Endodermal cell (in vitro differentiated cells): ENCODE data around the gene SNTB2. TPM values are rescaled to one million over a fixed set of nuclear protein-coding genes. Genes with fewer than 3 reads are reported as not detected.

ENCODE experiments used
- DNase-seq: peaks from one replicate; pipeline ENCODE4 v3.0.0-alpha.2; 2017
- H3K27ac ChIP-seq: 2 replicates; pipeline ENCODE4 v1.5.1; 2013; ENCODE audit warnings: mild to moderate bottlenecking, low read depth, low read length, moderate library complexity
- H3K27me3 ChIP-seq: 2 replicates; pipeline ENCODE4 v1.6.1; 2013; ENCODE audit warnings: mild to moderate bottlenecking, low read length, moderate library complexity; ENCODE audit not compliant: insufficient read depth, control insufficient read depth, poor library complexity, severe bottlenecking
- H3K36me3 ChIP-seq: 2 replicates; pipeline ENCODE4 v1.7.0; 2013; ENCODE audit warnings: mild to moderate bottlenecking, low read length, moderate library complexity; ENCODE audit not compliant: control insufficient read depth, insufficient read depth
- H3K4me1 ChIP-seq: one replicate; pipeline ENCODE4 v1.7.0; 2013; ENCODE audit warnings: low read length; ENCODE audit not compliant: control insufficient read depth, insufficient read depth
- H3K4me3 ChIP-seq: 2 replicates; pipeline ENCODE4 v1.5.1; 2013; ENCODE audit warnings: mild to moderate bottlenecking, low read length, moderate library complexity
- H3K9ac ChIP-seq: 2 replicates; pipeline ENCODE4 v1.6.1; 2013; ENCODE audit warnings: mild to moderate bottlenecking, low read length, moderate library complexity; ENCODE audit not compliant: poor library complexity, severe bottlenecking; ENCODE audit errors: extremely low read depth
- H3K9me3 ChIP-seq: 2 replicates; pipeline ENCODE4 v1.6.1; 2013; ENCODE audit warnings: mild to moderate bottlenecking, low read length, moderate library complexity; ENCODE audit not compliant: control insufficient read depth
- H3K27ac Mint-ChIP-seq: 2 replicates; pipeline ENCODE4 v1.8.0; 2020; ENCODE audit warnings: mixed read lengths
- H3K27me3 Mint-ChIP-seq: 2 replicates; pipeline ENCODE4 v1.8.0; 2021; ENCODE audit warnings: mild to moderate bottlenecking, mixed read lengths; ENCODE audit not compliant: insufficient read depth
- H3K36me3 Mint-ChIP-seq: 2 replicates; pipeline ENCODE4 v1.8.0; 2020; ENCODE audit warnings: low read depth, mixed read lengths
- H3K4me1 Mint-ChIP-seq: 2 replicates; pipeline ENCODE4 v1.8.0; 2020; ENCODE audit warnings: mixed read lengths
- H3K4me3 Mint-ChIP-seq: 2 replicates; pipeline ENCODE4 v1.8.0; 2020; ENCODE audit warnings: mild to moderate bottlenecking, moderate library complexity, mixed read lengths
- H3K9me3 Mint-ChIP-seq: 2 replicates; pipeline ENCODE4 v1.8.0; 2020; ENCODE audit warnings: mild to moderate bottlenecking, mixed read lengths
- WGBS, 2 experiments: methylation state at CpG; one replicate each; pipeline versions ENCODE4 v1.1.5 to v1.1.7; 2013; ENCODE audit warnings: missing lambda C conversion rate in 2 of 2, mixed read lengths in 1 of 2; ENCODE audit not compliant: insufficient coverage in 1 of 2, insufficient read length in 1 of 2; 5-methylcytosine and 5-hydroxymethylcytosine counted together
- total RNA-seq, 2 donors: library from RNA; stranded (reverse); fragmentation: NEBNext Ultra II Directional in 1 of 2; extraction: Animal tissue kit (Norgen Biotek cat#: 25700) in 1 of 2; gene quantifications; 2 replicates in 1 of 2; 3 replicates in 1 of 2; pipeline ENCODE4 v1.2.1, GENCODE V29; 2021
- TF ChIP-seq, protein P1 (sequence below): fragments of 200-600 bp; sonication (generic); conservative IDR thresholded peaks from 2 replicates; pipeline ENCODE4 v1.5.0; 2021; ENCODE audit warnings: antibody characterized with exemption, mild to moderate bottlenecking

The SNTB2 gene
- total RNA-seq, 2 donors from 2014 or later: 15.4 to 24.1 TPM

DNA sequence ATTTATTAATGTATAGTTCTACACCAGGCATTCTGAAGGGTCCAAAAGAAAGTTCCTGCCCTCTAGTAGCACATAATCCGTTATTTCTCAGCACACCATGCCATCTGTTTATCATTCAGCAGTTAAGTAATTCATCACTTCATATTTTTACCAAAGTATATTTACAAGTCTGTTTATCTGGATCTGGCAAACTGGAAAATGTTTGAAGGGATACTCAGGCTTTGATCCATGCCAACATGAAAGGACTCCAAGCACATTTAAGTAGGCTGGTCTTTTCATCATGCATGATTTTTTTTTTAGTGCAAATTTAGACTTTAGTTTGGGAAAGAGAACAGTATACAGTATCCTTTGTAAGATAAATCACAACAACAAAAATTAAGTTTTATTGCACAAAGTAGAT, 120.1 kb downstream of the SNTB2 start:
- H3K27me3 Mint-ChIP-seq: no peaks in the 10 kb centered on the region
- H3K36me3 ChIP-seq: no peaks in the 10 kb centered on the region
- H3K4me3 Mint-ChIP-seq: no peak overlapping the region
- no peak overlapping the region for H3K27ac ChIP-seq
- no peaks in the 10 kb centered on the region for H3K9me3 Mint-ChIP-seq
- DNase-seq: no peak
- no peak overlapping the region for H3K4me3 ChIP-seq
- TF ChIP-seq, protein P1, sequence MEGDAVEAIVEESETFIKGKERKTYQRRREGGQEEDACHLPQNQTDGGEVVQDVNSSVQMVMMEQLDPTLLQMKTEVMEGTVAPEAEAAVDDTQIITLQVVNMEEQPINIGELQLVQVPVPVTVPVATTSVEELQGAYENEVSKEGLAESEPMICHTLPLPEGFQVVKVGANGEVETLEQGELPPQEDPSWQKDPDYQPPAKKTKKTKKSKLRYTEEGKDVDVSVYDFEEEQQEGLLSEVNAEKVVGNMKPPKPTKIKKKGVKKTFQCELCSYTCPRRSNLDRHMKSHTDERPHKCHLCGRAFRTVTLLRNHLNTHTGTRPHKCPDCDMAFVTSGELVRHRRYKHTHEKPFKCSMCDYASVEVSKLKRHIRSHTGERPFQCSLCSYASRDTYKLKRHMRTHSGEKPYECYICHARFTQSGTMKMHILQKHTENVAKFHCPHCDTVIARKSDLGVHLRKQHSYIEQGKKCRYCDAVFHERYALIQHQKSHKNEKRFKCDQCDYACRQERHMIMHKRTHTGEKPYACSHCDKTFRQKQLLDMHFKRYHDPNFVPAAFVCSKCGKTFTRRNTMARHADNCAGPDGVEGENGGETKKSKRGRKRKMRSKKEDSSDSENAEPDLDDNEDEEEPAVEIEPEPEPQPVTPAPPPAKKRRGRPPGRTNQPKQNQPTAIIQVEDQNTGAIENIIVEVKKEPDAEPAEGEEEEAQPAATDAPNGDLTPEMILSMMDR: no peak
- H3K4me1 Mint-ChIP-seq: peaks cover 2% of the 10 kb centered on the region
- H3K27me3 ChIP-seq: no peaks in the 10 kb centered on the region
- H3K9ac ChIP-seq: no peak overlapping the region
- H3K27ac Mint-ChIP-seq: no peak overlapping the region
- no peaks in the 10 kb centered on the region for H3K9me3 ChIP-seq
- H3K4me1 ChIP-seq: no peaks in the 10 kb centered on the region
- 95 to 100% methylated on average over 1 of the region's 1 CpG for WGBS, 2 experiments
- peaks cover 1% of the 10 kb centered on the region for H3K36me3 Mint-ChIP-seq

DNA sequence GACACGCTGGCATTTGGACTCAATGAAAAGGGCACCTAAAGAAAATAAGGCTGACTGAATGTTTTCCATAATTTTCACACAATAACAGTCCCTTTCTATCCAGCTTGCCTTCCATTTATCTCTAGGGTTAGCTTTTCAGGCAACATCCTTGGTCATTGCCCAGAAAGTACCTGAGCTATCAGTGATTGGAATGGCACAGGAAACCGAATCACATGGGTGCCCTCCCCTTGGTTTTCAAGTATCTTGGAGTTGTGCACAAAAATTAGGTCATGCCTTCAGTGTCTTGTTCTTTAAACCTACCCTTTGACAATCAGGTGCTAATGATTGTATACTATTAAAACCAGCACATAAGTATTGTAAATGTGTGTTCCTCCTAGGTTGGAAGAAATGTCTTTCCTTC, 120.9 kb downstream of the SNTB2 start:
- Mint-ChIP-seq H3K27me3 (no peaks in the 10 kb centered on the region), H3K4me3 (no peak overlapping the region), H3K27ac (no peak overlapping the region), H3K4me1 (peaks cover 5% of the 10 kb centered on the region), H3K36me3 (peaks cover 1% of the 10 kb centered on the region), H3K9me3 (no peaks in the 10 kb centered on the region)
- Histone ChIP-seq H3K4me3 (no peak overlapping the region), H3K9me3 (no peaks in the 10 kb centered on the region), H3K27me3 (no peaks in the 10 kb centered on the region), H3K36me3 (no peaks in the 10 kb centered on the region), H3K9ac (no peak overlapping the region), H3K27ac (no peak overlapping the region), H3K4me1 (no peaks in the 10 kb centered on the region)
- TF ChIP-seq, protein P1: no peak
- 89 to 96% methylated on average over 2 of the region's 2 CpGs for WGBS, 2 experiments
- no peak for DNase-seq

DNA sequence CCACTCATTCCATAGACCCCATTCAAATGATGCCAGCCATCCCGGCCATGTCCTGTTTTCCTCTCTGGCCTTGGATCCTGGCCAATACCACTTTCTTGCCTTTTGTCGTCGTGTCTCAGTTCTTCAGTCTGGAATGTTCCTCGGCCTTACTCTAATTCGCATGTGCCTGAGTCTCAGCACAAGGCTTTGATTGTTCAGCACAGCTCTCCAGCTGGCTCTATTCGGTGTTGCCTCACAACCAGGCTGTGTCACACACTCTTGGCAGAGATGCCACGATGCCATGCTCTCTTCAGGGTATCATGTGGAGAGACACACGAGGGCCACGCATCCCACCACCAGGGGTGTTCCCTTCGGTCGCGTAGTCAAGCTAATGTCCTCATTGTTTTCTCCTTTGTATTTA, 122.4 kb downstream of the SNTB2 start:
- no peaks in the 10 kb centered on the region for H3K9me3 Mint-ChIP-seq
- no peaks in the 10 kb centered on the region for H3K9me3 ChIP-seq
- H3K4me3 Mint-ChIP-seq: no peak overlapping the region
- H3K36me3 ChIP-seq: peaks cover 4% of the 10 kb centered on the region
- H3K27ac ChIP-seq: no peak overlapping the region
- peaks cover 5% of the 10 kb centered on the region for H3K4me1 Mint-ChIP-seq
- no peaks in the 10 kb centered on the region for H3K27me3 ChIP-seq
- 91 to 93% methylated on average over 10 to 12 of the region's 12 CpGs for WGBS, 2 experiments
- peaks cover 3% of the 10 kb centered on the region for H3K36me3 Mint-ChIP-seq
- H3K27me3 Mint-ChIP-seq: no peaks in the 10 kb centered on the region
- TF ChIP-seq, protein P1: peak; percentile 17
- H3K27ac Mint-ChIP-seq: no peak overlapping the region
- no peak overlapping the region for H3K4me3 ChIP-seq
- DNase-seq: no peak
- H3K4me1 ChIP-seq: no peaks in the 10 kb centered on the region
- H3K9ac ChIP-seq: no peak overlapping the region
